WTC11 (cell line): ENCODE data around the gene OXSM. TPM values are rescaled to one million over a fixed set of nuclear protein-coding genes. Genes with fewer than 3 reads are reported as not detected.

Experiments
- ATAC-seq: fragments of 200-7000 bp; cut with Tn5 transposase; 2 replicates; pipeline ENCODE4 v1.10.0; 2021; ENCODE audit warnings: mild to moderate bottlenecking, moderate library complexity
- Bru-seq: library from RNA; stranded (reverse); fragments of 400-500 nt; gene quantifications from one replicate; lab custom pipeline; 2021; lab: Mats Ljungman, UMichigan
- CTCF ChIA-PET: fragments of 300-600 bp; sonication (Branson Sonifier 250); formaldehyde crosslinking; loops from one replicate; lab custom pipeline; 2021; ENCODE audit warnings: antibody characterized with exemption; lab: Charles Lee
- POLR2A ChIA-PET: fragments of 350-600 bp; sonication (Branson Sonifier 250); formaldehyde crosslinking; loops from one replicate; lab custom pipeline; 2021; ENCODE audit warnings: antibody characterized with exemption; lab: Charles Lee
- DNase-seq: peaks from one replicate; pipeline ENCODE4 v3.0.0; 2021; ENCODE audit warnings: low spot score
- H3K27ac Mint-ChIP-seq: 2 replicates; pipeline ENCODE4 v1.8.0; 2021; ENCODE audit warnings: mixed read lengths
- H3K27me3 Mint-ChIP-seq: 2 replicates; pipeline ENCODE4 v1.8.0; 2021; ENCODE audit warnings: low read depth, mild to moderate bottlenecking, moderate library complexity, mixed read lengths
- H3K36me3 Mint-ChIP-seq: 2 replicates; pipeline ENCODE4 v1.8.0; 2021; ENCODE audit warnings: mixed read lengths
- H3K4me1 Mint-ChIP-seq: 2 replicates; pipeline ENCODE4 v1.8.0; 2022; ENCODE audit warnings: mixed read lengths
- H3K4me3 Mint-ChIP-seq: 2 replicates; pipeline ENCODE4 v1.8.0; 2021; ENCODE audit warnings: mild to moderate bottlenecking, moderate library complexity, mixed read lengths
- H3K9me3 Mint-ChIP-seq: 2 replicates; pipeline ENCODE4 v1.8.0; 2021; ENCODE audit warnings: mixed read lengths
- CBFB ChIP-seq: sonication (generic); formaldehyde crosslinking; IDR thresholded peaks from 2 replicates; pipeline ENCODE4 v1.8.1; 2022; ENCODE audit warnings: mild to moderate bottlenecking, low read depth, missing genetic modification reagents
- CTCF ChIP-seq: fragments of 200-600 bp; IDR thresholded peaks from 2 replicates; pipeline ENCODE4 v1.8.0; 2022; ENCODE audit warnings: antibody characterized with exemption
- EMX1 ChIP-seq: fragments of 250-450 bp; sonication (Bioruptor Pico); IDR thresholded peaks from 2 replicates; pipeline ENCODE4 v1.8.0; 2021; ENCODE audit warnings: mild to moderate bottlenecking
- ETV6 ChIP-seq: sonication (generic); formaldehyde crosslinking; IDR thresholded peaks from 2 replicates; pipeline ENCODE4 v1.8.1; 2022; ENCODE audit warnings: mild to moderate bottlenecking, missing genetic modification reagents
- GABPB1 ChIP-seq: sonication (generic); formaldehyde crosslinking; IDR thresholded peaks from 2 replicates; pipeline ENCODE4 v1.8.1; 2023; ENCODE audit warnings: mild to moderate bottlenecking, missing genetic modification reagents
- IRF2 ChIP-seq: sonication (generic); formaldehyde crosslinking; IDR thresholded peaks from 2 replicates; pipeline ENCODE4 v1.8.0; 2022; ENCODE audit warnings: low read depth, missing genetic modification reagents, borderline replicate concordance
- KAT7 ChIP-seq: sonication (generic); formaldehyde crosslinking; IDR thresholded peaks from 2 replicates; pipeline ENCODE4 v1.8.1; 2023; ENCODE audit warnings: missing genetic modification reagents, mild to moderate bottlenecking, borderline replicate concordance
- MYBL2 ChIP-seq: sonication (generic); formaldehyde crosslinking; IDR thresholded peaks from 2 replicates; pipeline ENCODE4 v1.8.1; 2023; ENCODE audit warnings: mild to moderate bottlenecking, moderate library complexity, missing genetic modification reagents
- NFATC4 ChIP-seq: fragments of 250-450 bp; sonication (Bioruptor Pico); IDR thresholded peaks from 2 replicates; pipeline ENCODE4 v1.9.0; 2021; ENCODE audit warnings: mild to moderate bottlenecking
- NFE2L1 ChIP-seq: sonication (generic); formaldehyde crosslinking; IDR thresholded peaks from 2 replicates; pipeline ENCODE4 v1.8.1; 2023; ENCODE audit warnings: missing genetic modification reagents
- OVOL2 ChIP-seq: fragments of 250-450 bp; sonication (Bioruptor Pico); IDR thresholded peaks from 2 replicates; pipeline ENCODE4 v1.9.0; 2021; ENCODE audit warnings: mild to moderate bottlenecking, borderline replicate concordance
- RORB ChIP-seq: fragments of 250-450 bp; sonication (Bioruptor Pico); IDR thresholded peaks from 2 replicates; pipeline ENCODE4 v1.9.0; 2021; ENCODE audit warnings: mild to moderate bottlenecking
- SMAD3 ChIP-seq: sonication (generic); formaldehyde crosslinking; IDR thresholded peaks from 2 replicates; pipeline ENCODE4 v1.8.0; 2022; ENCODE audit warnings: missing genetic modification reagents, mild to moderate bottlenecking, borderline replicate concordance
- SP1 ChIP-seq: sonication (generic); formaldehyde crosslinking; conservative IDR thresholded peaks from 2 replicates; pipeline ENCODE4 v1.8.1; 2022; ENCODE audit warnings: missing genetic modification reagents
- STAT6 ChIP-seq: sonication (generic); formaldehyde crosslinking; conservative IDR thresholded peaks from 2 replicates; pipeline ENCODE4 v1.8.1; 2023; ENCODE audit warnings: mild to moderate bottlenecking, low read depth, missing genetic modification reagents, moderate library complexity
- TCF7 ChIP-seq: sonication (generic); formaldehyde crosslinking; IDR thresholded peaks from 2 replicates; pipeline ENCODE4 v1.8.0; 2022; ENCODE audit warnings: mild to moderate bottlenecking, low read depth, missing genetic modification reagents, moderate library complexity
- TEAD1 ChIP-seq: sonication (generic); formaldehyde crosslinking; IDR thresholded peaks from 2 replicates; pipeline ENCODE4 v1.8.0; 2022; ENCODE audit warnings: mild to moderate bottlenecking, missing genetic modification reagents
- TEAD4 ChIP-seq: sonication (generic); formaldehyde crosslinking; IDR thresholded peaks from 2 replicates; pipeline ENCODE4 v1.8.0; 2022; ENCODE audit warnings: mild to moderate bottlenecking, missing genetic modification reagents
- USF2 ChIP-seq: sonication (generic); formaldehyde crosslinking; IDR thresholded peaks from 2 replicates; pipeline ENCODE4 v1.8.1; 2023; ENCODE audit warnings: mild to moderate bottlenecking, missing genetic modification reagents, moderate library complexity
- ZNF121 ChIP-seq: sonication (generic); formaldehyde crosslinking; IDR thresholded peaks from 2 replicates; pipeline ENCODE4 v1.8.0; 2023; ENCODE audit warnings: missing genetic modification reagents
- ZNF219 ChIP-seq: sonication (generic); formaldehyde crosslinking; IDR thresholded peaks from 2 replicates; pipeline ENCODE4 v1.8.0; 2023; ENCODE audit warnings: missing genetic modification reagents, mild to moderate bottlenecking, borderline replicate concordance
- ZNF263 ChIP-seq: sonication (generic); formaldehyde crosslinking; IDR thresholded peaks from 2 replicates; pipeline ENCODE4 v1.8.1; 2022; ENCODE audit warnings: low read depth, mild to moderate bottlenecking, moderate library complexity, missing genetic modification reagents
- ZNF317 ChIP-seq: sonication (generic); formaldehyde crosslinking; IDR thresholded peaks from 2 replicates; pipeline ENCODE4 v1.8.1; 2023; ENCODE audit warnings: low read depth, mild to moderate bottlenecking, moderate library complexity, missing genetic modification reagents, borderline replicate concordance
- ZNF396 ChIP-seq: fragments of 250-450 bp; sonication (Bioruptor Pico); IDR thresholded peaks from 2 replicates; pipeline ENCODE4 v1.8.0; 2021; ENCODE audit warnings: mild to moderate bottlenecking, moderate library complexity, borderline replicate concordance
- ZNF416 ChIP-seq: fragments of 250-450 bp; sonication (Bioruptor Pico); IDR thresholded peaks from 2 replicates; pipeline ENCODE4 v1.9.0; 2021; ENCODE audit warnings: mild to moderate bottlenecking, inconsistent platforms
- ZNF425 ChIP-seq: fragments of 250-450 bp; sonication (Bioruptor Pico); conservative IDR thresholded peaks from 2 replicates; pipeline ENCODE4 v1.9.0; 2021; ENCODE audit warnings: mild to moderate bottlenecking
- ZNF671 ChIP-seq: fragments of 250-450 bp; sonication (Bioruptor Pico); IDR thresholded peaks from 2 replicates; pipeline ENCODE4 v1.8.0; 2021; ENCODE audit warnings: mild to moderate bottlenecking
- long read RNA-seq, 3 experiments: library from RNA in 1 of 3; library from capped mRNA in 1 of 3; library from polyadenylated mRNA in 1 of 3; unstranded in 2 of 3; stranded (forward) in 1 of 3; transcript quantifications; one replicate each; pipeline ENCODE4 v2.0.0, GENCODE V29; 2021
- total RNA-seq: library from RNA; stranded (reverse); gene quantifications from 3 replicates; pipeline ENCODE4 v1.2.3, GENCODE V29; 2021
- TF ChIP-seq, protein P1 (sequence below): sonication (generic); formaldehyde crosslinking; IDR thresholded peaks from 2 replicates; pipeline ENCODE4 v1.8.0; 2022; ENCODE audit warnings: mild to moderate bottlenecking, missing genetic modification reagents

The OXSM gene
- total RNA-seq (2.7 to 3.3 TPM (median 2.9 TPM) in 3 replicates), Bru-seq, nascent RNA (percentile 59 among the genes with signal in this experiment)
- long read RNA-seq, experiment 1, partial matches to known transcripts, result 1 of 4 reads
- long read RNA-seq, experiment 1, other reads (novel, unspliced or antisense), result 2 of 4 reads
- long read RNA-seq, experiment 2, partial matches to known transcripts, result 1 of 3 reads
- long read RNA-seq, experiment 2, other reads (novel, unspliced or antisense), result 2 of 3 reads
- long read RNA-seq, experiment 3, transcript OXSM-201 (3 exons, 1,519 nt), result major isoform, 6 of 7 reads
- long read RNA-seq, experiment 3, partial matches to known transcripts, result 0 of 7 reads
- long read RNA-seq, experiment 3, other reads (novel, unspliced or antisense), result 1 of 7 reads

DNA sequence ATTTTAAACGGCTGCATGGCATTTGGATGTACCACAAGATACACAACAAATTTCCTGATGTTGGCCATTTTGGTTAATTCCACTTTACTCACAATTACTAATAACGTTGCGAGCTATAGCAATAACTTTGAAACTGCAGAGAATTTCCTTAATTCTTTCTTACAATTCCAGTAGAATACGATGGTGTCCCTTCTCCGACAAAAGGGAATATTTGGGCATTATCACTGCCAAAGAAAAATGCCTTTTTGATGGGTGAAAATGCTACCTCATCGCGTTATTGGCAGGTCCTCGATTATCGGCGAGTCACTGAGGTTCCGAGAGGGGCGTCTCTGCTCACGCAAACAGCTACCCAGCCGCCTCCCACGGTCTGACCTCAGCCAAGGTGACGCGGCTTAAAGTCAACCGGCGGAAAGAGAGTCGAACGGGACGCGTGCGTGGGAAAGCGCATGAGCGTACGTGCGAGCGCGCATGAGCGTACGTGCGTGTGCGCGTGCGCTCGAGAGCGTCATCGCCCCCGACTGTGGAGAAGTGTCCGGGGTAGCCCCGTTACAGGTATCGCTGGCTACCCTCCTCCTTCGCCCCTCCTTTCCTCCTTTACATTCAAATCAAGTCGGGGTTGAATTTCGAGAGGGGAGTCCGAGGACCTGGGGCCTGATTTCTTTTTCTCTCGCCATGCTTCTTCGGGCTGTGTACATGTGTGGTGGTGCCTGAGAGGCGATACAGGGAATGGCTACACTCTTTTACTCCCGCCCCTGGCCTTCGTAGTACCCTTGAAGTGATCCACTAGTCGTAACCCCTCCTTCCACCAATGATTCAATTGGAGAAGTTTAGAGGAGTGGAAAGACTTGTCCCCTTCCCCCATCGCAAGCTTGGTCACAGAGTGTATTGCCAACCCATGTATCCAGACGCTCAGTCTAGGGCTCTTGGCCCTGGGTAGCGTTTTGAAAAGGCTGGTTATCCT is at the start of gene OXSM:
OXSM (plus strand) TSS at position 495 of the 961 bp plus-strand sequence. CDS start 931 bp downstream, outside the sequence.
- Mint-ChIP-seq H3K4me3 (peak within 1 kb of the TSS; percentile 73), H3K27ac (peak within 1 kb of the TSS; percentile 96), H3K27me3 (0 out of 2 replicates have a peak, but pooled peaks cover under 1% of the 10 kb centered on the region), H3K9me3 (no peaks in the 10 kb centered on the region; the same call in 1 of the 2 replicates), H3K36me3 (no peaks in the 10 kb centered on the region), H3K4me1 (peaks cover 49% of the 10 kb centered on the region)
- POLR2A ChIA-PET, result interaction anchor here (0.6 kb wide), 1 partner anchor 32 kb away, joined by 3 read pairs; no protein-coding TSS in a partner anchor
- CTCF ChIA-PET, result no interaction called here
- peak; percentile 73 for DNase-seq
- ATAC-seq, result peak; percentile 88
- TF ChIP-seq USF2 (CRISPR knock-in tag), result no peak
- no peak for TF ChIP-seq OVOL2
- TF ChIP-seq GABPB1 (CRISPR knock-in tag), result 0 out of 2 replicates have a peak, but pooled peaks have one; percentile 44
- TF ChIP-seq ZNF121 (CRISPR knock-in tag), result no peak
- TF ChIP-seq ZNF425, result no peak
- TF ChIP-seq TEAD1 (CRISPR knock-in tag), result peak; percentile 81
- TF ChIP-seq IRF2, result no peak
- 0 out of 2 replicates have a peak, but pooled peaks have one; percentile 18 for TF ChIP-seq SP1 (CRISPR knock-in tag)
- TF ChIP-seq CBFB, result no peak
- TF ChIP-seq ZNF317 (CRISPR knock-in tag), result no peak
- peak; percentile 85; the same call in 1 of the 2 replicates for TF ChIP-seq ETV6
- TF ChIP-seq, protein P1, sequence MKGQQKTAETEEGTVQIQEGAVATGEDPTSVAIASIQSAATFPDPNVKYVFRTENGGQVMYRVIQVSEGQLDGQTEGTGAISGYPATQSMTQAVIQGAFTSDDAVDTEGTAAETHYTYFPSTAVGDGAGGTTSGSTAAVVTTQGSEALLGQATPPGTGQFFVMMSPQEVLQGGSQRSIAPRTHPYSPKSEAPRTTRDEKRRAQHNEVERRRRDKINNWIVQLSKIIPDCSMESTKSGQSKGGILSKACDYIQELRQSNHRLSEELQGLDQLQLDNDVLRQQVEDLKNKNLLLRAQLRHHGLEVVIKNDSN (CRISPR knock-in tag), result peak; percentile 30; the same call in 1 of the 2 replicates
- no peak for TF ChIP-seq TEAD4
- no peak for TF ChIP-seq CTCF
- TF ChIP-seq SMAD3 (CRISPR knock-in tag), result no peak; the same call in 1 of the 2 replicates
- no peak for TF ChIP-seq ZNF671
- TF ChIP-seq ZNF396 (CRISPR knock-in tag), result no peak
- TF ChIP-seq ZNF263, result no peak
- TF ChIP-seq MYBL2, result no peak; the same call in 1 of the 2 replicates
- TF ChIP-seq TCF7 (CRISPR knock-in tag), result no peak
- no peak for TF ChIP-seq RORB (CRISPR knock-in tag)
- TF ChIP-seq NFE2L1 (CRISPR knock-in tag), result 0 out of 2 replicates have a peak, but pooled peaks have one; percentile 77
- no peak for TF ChIP-seq KAT7 (CRISPR knock-in tag)
- no peak for TF ChIP-seq NFATC4 (CRISPR knock-in tag)
- no peak for TF ChIP-seq ZNF219
- TF ChIP-seq STAT6 (CRISPR knock-in tag), result no peak
- no peak for TF ChIP-seq EMX1 (CRISPR knock-in tag)
- TF ChIP-seq ZNF416, result no peak
